Measurements from ENCODE around the gene CD81. TPM values are rescaled to one million over a fixed set of nuclear protein-coding genes. Genes with fewer than 3 reads are reported as not detected.
A peak's percentile ranks its signal among the peaks of the same experiment; 100 is the strongest.

CD81 gene
- total RNA-seq, 1 donor from 2014 or later, result 441 TPM

- Mint-ChIP-seq H3K4me1 (ENCODE audit: low read depth) (peaks cover 56% of the 10 kb centered on the region), H3K4me3 (ENCODE audit: unreplicated experiment) (no peak overlapping the region), H3K27me3 (ENCODE audit: low read depth) (no peaks in the 10 kb centered on the region), H3K9me3 (ENCODE audit: low read depth) (no peaks in the 10 kb centered on the region), H3K27ac (ENCODE audit: unreplicated experiment) (peak overlapping the region; percentile 86), H3K36me3 (ENCODE audit: low read depth) (no peaks in the 10 kb centered on the region)
- TF ChIP-seq CTCF (IDR thresholded peaks at IDR 0.05), result no peak
- DNase-seq (ENCODE audit: low spot score), result no peak
Measured at GRCh38 chr11:2382129-2382517, 5.0 kb downstream of the CD81 start.

GRCh38 chr11:2382936-2383851, 6.1 kb downstream of the CD81 start:
- DNase-seq (ENCODE audit: low spot score), result no peak
- Mint-ChIP-seq H3K27ac (ENCODE audit: unreplicated experiment) (peak overlapping the region; percentile 86), H3K4me3 (ENCODE audit: unreplicated experiment) (peak overlapping the region; percentile 22), H3K9me3 (ENCODE audit: low read depth) (no peaks in the 10 kb centered on the region), H3K27me3 (ENCODE audit: low read depth) (no peaks in the 10 kb centered on the region), H3K4me1 (ENCODE audit: low read depth) (peaks cover 62% of the 10 kb centered on the region), H3K36me3 (ENCODE audit: low read depth) (no peaks in the 10 kb centered on the region)
- TF ChIP-seq CTCF (IDR thresholded peaks at IDR 0.05), result no peak

- Mint-ChIP-seq H3K27me3 (ENCODE audit: low read depth) (no peaks in the 10 kb centered on the region), H3K4me1 (ENCODE audit: low read depth) (peaks cover 62% of the 10 kb centered on the region), H3K27ac (ENCODE audit: unreplicated experiment) (peak overlapping the region; percentile 66), H3K9me3 (ENCODE audit: low read depth) (no peaks in the 10 kb centered on the region), H3K36me3 (ENCODE audit: low read depth) (no peaks in the 10 kb centered on the region), H3K4me3 (ENCODE audit: unreplicated experiment) (no peak overlapping the region)
- no peak for TF ChIP-seq CTCF (IDR thresholded peaks at IDR 0.05)
- DNase-seq (ENCODE audit: low spot score), result no peak
Measured at GRCh38 chr11:2383852-2384804, 7.0 kb downstream of the CD81 start.

GRCh38 chr11:2385156-2386151, 8.3 kb downstream of the CD81 start:
- Mint-ChIP-seq H3K4me3 (ENCODE audit: unreplicated experiment) (no peak overlapping the region), H3K27ac (ENCODE audit: unreplicated experiment) (no peak overlapping the region), H3K4me1 (ENCODE audit: low read depth) (peaks cover 64% of the 10 kb centered on the region), H3K27me3 (ENCODE audit: low read depth) (no peaks in the 10 kb centered on the region), H3K9me3 (ENCODE audit: low read depth) (no peaks in the 10 kb centered on the region), H3K36me3 (ENCODE audit: low read depth) (no peaks in the 10 kb centered on the region)
- DNase-seq (ENCODE audit: low spot score), result no peak
- no peak for TF ChIP-seq CTCF (IDR thresholded peaks at IDR 0.05)

Data from chondrocyte (in vitro differentiated cells).